HL-60/S4 treated with phorbol 12-myristate 13-acetate at 8.2 ng/mL for 4 days and 3 days (cell line): ENCODE results near the gene RAB4B.
"Not testable (repeated sequence)": the region's sequence is repeated elsewhere in the genome, so short reads cannot be mapped to it uniquely, and the experiment has no call there.

Experiments
- in situ Hi-C: fragments of 300-500 bp; cut with MboI; formaldehyde crosslinking; loops from 2 replicates; pipeline ENCODE4 v1.15.0; 2022; ENCODE audit warnings: low sequenced_read_pairs

Gene RAB4B

DNA sequence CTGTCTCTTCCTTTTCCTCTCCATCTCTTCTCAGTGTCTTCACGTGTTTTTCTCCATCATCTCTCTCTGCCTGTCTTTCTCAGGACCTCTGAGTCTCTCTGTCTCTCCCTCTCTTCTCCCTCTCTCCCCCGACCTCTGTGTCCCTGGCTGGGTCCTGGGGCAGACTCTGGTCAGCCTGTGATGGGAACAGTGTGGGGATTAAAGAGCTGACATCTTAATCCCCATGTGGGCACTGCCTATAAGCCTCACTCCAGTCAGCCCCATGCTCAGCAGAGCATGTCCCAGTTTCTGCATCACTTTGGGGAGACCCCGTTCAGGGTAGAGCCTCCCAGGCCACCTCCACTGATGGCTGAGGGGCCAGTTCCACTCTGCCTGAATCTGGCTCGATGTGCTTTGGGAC, 37.2 kb downstream of the RAB4B start:
- in situ Hi-C loops = no loop called here

DNA sequence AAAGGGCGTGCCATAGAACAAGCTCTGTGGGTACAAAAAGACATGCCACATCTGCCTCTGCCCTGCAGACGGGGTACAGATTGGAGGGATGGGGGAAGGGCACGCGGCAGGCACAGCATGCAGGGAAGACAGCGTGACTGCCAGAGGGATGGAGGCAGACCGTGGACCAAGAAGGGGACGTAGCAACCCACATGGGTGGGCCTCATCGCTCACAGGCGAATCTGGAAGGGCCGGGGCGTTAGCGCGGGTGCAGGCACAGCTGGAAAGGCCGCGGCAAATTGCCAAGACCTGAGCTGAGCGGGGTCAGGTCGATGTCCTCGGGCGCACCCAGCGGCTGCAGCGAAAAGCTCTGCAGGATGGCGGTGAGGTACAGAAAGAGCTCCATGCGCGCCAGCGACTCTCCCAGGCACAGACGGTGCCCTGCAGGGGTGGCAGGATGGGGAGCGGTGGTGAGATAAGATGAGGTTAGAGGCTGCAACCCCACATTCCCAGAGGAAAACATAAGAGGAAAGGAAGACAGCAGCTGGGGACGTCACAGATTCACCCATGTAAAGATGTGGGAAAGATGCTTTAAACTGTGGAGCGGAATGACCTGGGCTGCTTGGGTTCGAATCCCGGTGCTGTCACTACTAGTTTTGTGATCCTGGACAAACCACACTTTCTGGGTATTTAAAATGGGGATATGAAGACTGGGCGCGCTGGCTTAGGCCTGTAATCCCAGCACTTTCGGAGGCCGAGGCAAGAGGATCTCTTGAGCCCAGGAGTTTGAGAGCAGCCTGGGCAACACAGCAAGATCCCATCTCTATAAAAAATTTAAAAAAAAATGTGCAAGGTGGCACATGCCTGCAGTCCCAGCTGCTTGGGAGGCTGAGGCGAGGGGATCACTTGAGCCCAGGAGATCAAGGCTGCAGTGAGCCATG, 40.7 kb downstream of the RAB4B start:
- in situ Hi-C loops = not testable (repeated sequence)

DNA sequence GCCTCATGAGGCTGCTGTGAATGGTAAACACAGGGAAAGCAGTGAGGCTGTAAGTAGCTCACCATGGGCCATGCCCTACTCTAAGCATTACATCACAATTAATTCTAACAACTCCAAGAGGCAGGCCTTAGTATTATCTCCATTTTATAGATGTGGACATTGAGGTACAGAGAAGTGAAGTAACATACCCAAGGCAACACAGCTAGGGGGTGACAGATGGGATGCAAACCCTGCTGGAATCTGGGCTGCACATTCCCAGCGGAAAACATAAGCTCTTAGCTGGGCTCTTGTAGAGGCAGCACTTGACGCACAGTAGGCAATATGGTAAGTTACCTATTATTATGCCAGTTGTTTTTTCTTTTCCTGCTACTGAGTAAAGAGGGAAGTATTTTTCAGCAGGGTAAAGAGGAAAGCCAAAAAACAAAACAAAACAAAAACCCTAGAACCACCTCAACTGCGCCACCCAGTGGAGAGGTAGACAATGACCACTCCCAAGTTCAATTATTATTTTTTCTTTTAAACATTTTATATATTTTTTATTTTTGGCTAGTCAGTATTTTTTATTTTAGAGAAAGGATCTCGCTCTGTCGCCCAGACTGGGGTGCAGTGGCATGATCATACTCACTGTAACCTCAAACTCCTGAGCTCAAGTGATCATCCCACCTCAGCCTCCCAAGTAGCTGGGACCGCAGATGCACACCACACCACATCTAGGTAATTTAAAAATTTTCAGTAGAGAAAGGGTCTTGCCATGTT, 41.6 kb downstream of the RAB4B start:
- in situ Hi-C loops = not testable (repeated sequence)

DNA sequence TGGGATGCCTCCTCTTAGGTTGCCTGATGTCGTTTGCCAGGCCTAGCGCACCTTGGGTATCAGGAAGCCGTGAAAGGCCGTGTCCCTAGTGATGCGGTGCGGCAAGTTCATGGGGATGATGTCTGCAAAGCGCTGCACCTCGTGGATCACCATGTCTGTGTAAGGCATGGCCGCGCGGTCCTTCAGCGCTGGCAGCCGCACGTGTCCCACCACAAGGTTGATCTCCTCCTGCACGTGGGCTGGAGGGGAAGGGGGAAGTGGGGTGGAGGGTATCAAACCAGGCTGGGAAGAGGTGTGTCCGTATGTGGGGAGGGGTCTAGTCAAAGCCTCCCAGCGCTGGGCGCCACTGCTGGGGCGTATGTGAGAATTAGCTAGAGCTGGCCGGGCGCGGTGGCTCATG, 44.1 kb downstream of the RAB4B start:
- in situ Hi-C loops = no loop called here

DNA sequence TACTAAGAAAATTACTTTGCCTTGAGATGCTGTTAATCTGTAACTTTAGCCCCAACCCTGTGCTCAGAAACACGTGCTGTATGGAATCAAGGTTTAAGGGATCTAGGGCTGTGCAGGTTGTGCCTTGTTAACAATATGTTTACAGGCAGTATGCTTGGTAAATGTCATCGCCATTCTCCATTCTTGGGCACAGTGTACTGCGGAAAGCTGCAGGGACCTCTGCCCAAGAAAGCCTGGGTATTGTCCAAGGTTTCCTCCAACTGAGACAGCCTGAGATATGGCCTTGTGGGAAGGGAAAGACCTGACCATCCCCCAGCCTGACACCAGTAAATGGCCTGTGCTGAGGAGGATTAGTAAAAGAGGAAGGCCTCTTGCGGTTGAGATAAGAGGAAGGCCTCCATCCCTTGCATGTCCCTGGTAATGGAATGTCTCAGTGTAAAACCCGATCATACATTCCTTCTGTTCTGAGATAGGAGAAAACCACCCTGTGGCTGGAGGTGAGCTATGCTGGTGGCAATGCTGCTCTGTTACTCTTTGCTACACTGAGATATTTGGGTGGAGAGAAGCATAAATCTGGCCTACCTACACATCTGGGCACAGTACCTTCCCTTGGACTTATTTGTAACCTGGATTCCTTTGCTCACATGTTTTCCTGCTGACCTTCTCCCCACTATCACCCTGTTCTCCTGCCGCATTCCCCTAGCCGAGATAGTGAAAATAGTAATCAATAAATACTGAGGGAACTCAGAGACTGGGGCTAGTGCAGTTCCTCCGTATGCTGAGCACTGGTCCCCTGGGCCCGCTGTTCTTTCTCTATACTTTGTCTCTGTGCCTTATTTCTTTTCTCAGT, 44.9 kb downstream of the RAB4B start:
- in situ Hi-C loops = not testable (repeated sequence)

DNA sequence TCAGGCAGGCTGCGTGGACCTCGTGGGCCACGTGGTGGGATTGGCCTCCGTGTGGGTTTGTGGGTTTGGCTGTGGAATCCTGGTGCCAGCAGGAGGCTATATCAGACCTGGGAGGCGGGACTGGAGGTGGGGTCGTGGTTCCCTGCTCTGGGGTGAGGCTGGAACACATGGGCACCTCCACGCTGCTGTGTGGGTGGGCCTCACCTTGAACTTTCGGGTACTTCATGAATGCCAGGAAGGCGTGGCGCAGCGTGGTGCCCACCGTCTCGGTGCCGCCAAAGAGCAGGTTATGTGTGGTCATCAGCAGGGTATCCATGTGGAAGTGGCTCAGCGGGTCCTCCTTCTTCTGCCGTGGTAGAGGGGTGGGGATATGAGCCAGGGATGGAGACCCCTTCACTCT, 46.9 kb downstream of the RAB4B start:
- in situ Hi-C loops = not testable (repeated sequence)

DNA sequence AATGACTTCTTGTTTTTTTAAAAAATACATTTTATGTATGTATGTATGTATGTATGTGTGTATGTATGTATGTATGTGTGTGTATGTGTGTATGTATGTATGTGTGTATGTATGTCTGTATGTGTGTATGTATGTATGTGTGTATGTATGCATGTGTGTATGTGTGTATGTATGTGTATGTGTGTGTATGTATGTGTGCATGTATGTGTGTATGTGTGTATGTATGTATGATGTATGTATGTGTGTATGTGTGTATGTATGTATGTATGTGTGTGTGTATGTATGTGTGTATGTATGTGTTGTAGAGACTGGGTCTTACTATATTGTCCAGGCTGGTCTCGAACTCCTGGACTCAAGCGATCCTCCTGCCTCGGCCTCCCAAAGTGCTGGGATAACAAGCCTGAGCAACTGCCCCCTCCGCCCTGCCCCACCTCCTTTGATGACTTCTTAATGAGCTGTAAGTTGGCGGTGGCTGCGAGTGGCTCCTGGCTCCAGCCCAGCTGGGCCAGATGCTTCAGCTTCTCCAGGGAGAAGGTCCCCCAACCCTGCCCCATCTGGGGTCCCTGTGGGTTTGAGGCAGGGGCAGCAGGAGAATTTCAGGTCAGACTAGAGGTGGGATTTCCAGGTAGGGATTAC, 47.5 kb downstream of the RAB4B start:
- in situ Hi-C loops = not testable (repeated sequence)

DNA sequence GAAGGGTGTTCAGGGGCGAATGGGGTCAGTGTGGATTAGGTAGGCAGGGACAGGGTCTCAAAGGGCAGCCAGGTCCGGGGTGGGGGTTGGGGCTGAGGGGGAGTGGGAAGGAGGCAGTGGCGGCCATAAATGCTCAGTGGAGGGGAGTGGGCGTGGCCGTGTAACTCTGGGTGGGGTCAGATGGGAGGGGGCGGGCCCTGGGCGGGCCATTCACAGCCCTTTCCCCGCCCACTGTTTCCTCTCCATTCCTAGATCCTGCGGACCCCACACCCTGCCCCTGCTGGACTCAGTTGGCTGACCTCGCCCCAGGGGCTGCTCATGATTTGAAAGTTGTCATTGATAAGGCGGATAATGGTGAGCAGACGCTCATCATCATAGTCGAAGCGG, 48.3 kb downstream of the RAB4B start:
- in situ Hi-C loops = not testable (repeated sequence)

DNA sequence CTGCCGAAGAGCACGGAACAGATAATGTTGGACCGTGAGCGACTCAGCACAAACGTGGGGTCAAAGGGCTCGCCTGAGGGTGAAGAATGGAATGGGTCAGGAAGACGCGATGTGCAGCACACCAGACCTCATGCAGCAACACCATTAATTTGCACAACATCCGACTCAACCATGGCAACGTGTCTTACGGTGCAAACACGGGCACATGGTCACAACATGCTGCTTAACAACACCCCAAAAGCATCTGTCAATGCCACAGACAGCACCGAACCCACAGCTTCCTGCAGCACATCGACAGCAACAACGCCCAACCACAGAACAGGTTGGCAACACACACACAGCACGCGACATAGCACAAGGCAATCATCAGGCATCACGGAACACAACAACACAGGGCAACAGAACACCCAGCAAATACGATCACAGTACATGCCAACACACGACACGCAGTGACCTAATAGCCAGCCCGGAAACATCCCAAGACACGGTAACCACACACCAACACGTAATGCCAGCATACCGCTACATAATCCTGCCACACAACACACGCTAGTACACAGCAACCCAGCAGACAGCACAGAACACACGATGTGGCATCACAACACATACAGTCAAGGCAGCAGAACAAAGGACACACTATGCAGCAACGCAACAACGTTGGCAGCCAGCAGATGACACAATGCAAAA, 48.8 kb downstream of the RAB4B start:
- in situ Hi-C loops = not testable (repeated sequence)

DNA sequence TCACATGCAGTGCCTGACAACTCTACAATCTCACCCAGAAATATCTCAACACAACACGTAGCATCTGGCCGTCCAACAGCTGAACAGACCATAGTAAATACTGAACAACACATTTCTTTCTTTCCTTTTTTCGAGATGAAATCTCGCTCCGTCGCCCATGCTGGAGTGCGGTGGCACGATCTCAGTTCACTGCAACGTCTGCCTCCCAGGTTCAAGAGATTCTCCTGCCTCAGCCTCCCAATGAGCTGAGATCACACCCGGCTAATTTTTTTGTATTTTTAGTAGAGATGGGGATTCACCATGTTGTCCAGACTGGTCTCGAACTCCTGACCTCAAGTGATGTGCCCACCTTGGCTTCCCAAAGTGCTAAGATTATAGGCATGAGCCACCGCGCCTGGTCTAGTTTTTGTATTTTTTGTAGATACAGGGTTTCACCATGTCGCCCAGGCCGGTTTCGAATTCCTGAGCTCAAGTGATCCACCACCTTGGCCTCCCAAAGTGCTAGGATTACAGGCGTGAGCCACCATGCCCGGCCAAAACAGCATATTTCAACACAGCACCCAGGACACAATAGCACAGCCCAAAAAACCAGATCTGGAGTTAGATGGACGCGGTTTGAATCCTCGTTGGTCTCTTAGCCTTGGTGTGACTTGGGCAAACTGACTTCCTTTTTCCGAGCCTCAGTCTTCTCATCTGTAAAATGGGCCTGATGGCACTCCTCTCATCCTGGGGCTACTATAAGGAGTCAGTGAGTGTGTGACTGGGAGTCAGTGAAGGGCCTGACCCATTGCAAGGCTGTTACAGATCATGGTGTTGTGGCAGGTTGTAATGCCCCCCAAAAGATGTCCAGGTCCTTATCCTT, 49.6 kb downstream of the RAB4B start:
- in situ Hi-C loops = no loop called here

DNA sequence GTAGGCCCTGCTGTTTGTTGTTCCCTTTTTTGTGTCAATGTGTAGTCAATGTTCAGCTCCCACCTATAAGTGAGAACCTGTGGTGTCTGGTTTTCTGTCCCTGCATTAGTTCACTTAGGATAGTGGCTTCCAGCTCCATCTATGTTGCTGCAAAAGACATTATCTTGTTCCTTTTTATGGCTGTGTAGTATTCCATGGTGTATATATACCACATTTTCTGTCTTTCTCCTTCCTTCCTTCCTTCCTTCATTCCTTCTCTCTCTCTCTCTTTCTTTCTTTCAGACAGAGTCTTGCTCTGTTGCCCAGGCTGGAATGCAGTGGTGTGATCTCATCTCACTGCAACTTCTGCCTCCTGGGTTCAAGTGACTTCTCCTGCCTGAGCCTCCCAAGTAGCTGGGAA, 51.2 kb downstream of the RAB4B start:
- in situ Hi-C loops = no loop called here

DNA sequence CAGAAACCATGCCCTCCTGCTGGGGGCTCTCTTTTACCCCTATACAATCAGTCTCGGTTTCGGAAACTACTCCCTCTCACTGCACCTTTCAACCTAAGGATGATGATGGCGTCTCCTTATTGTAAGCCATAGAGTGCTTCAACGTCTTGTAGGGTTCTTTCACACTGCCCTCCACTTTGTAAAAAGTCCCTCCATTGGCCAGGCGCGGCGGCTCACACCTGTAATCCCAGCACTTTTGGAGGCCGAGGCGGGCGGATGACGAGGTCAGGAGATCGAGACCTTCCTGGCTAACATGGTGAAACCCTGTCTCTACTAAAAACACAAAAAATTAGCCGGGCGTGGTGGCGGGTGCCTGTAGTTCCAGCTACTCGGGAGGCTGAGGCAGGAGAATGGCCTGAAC, 52.7 kb downstream of the RAB4B start:
- in situ Hi-C loops = not testable (repeated sequence)

DNA sequence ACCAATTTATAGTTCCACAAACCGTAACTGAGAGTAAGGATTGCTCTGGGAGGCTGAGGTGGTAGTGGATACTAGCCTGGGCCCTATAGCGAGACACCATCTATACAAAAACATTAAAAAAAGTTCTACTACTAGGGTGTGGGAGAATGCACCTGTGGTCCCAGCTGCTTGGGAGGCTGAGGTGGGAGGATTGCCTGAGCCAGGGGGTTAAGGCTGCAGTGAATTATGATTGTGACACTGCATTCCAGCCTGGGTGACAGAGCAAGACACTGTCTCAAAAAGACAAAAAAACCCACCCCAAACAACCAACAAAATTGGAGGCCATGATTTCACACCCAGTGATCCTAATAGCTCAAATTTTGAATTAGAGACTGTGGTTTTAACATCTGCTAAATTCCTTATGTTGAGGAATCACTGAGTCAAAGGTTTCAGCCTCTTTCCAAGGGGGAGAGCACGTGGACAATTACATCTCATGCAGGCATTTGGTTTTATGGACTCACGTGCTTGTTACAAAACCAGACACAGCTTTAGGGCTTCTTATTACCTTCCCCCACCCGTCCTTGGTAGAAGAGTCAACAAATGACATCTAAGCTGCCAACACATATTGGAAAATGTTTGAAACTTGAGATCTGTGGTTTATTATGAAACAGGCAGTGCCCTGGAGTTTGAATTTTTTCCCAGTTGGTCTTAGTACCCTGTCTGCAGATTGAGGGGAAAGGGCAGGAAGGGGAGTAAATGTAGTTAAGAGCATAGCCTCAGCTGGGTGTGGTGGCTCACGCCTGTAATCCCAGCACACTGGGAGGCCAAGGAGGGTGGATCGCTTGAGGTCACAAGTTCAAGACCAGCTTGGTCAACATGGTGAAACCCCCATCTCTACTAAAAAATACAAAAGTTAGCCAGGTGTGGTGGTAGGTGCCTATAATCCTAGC, 53.7 kb downstream of the RAB4B start:
- in situ Hi-C loops = no loop called here

DNA sequence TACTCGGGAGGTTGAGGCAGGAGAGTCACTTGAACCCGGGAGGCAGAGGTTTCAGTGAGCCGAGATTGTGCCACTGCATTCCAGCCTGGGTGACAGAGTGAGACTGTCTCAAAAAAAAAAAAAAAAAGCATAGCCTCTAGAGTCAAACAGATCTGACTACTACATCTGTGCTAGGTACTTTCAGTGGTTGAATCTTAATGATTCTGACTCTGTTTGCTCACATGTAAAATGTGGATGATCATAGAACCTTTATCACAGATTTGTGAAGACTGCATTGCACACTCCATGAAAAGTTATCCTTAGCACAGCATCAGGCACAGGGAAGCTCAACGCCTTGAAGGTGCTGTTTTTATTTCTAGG, 54.4 kb downstream of the RAB4B start:
- in situ Hi-C loops = not testable (repeated sequence)

DNA sequence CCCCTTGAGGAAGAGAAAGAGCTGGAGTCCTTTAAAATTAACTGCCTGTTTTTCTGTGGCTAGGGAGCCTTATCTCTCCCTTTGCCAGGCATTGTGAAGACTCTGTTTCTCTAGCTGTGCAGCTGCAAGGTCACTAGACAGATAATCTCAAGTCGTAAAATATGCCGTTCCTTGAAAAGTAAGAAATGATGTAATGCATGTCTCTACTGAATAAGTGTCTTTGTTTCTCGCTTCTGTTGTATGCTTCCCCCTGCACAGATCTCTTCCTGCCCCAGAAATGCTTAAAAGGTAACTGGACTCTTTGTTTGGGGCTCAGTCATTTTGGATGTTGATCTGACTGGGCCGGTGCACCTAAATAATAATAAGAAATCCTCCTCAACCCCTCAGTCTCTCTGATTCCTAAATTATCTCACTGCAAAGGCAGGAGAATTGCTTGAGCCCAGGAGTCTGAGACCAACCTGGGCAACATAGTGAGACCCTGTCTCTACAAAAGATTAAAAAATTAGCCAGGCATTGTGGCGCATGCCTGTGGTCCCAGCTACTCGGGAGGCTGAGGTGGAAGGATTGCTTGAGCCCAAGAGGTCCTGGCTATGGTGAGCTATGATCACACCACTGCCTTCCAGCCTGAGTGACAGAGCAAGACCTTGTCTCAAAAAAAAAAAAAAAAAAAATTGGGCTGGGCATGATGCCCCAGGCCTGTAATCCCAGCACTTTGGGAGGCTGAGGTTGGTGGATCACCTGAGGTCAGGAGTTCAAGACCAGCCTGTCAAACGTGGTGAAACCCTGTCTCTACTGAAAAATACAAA, 55.9 kb downstream of the RAB4B start:
- in situ Hi-C loops = not testable (repeated sequence)

DNA sequence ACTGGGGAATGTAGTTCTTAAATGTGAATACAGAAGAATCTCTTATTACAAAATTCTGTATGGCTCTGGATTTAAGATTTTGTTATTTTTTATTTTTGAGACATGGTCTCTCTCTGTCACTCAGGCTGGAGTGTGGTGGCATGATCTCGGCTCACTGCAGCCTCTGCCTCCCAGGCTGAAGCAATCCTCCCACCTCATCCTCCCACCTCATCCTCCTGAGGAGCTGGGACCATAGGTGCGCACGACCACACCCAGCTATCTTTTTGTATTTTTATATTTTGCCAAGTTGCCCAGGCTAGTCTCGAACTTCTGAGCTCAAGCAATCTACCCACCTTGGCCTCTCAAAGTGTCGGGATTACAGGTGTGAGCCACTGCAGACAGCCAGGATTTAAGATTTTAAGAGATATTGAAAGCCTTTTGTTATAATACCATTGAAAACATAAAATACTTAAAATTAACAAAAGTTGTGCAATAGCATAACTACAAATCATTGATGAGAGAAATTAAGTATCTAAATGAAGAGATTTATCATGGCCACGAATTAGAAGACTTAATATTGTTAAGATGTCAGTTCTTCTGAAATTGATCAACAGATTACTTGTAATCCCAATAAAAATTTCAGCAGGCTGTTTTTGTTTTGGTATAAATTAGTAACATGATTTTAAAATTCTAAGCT, 58.8 kb downstream of the RAB4B start:
- in situ Hi-C loops = no loop called here

DNA sequence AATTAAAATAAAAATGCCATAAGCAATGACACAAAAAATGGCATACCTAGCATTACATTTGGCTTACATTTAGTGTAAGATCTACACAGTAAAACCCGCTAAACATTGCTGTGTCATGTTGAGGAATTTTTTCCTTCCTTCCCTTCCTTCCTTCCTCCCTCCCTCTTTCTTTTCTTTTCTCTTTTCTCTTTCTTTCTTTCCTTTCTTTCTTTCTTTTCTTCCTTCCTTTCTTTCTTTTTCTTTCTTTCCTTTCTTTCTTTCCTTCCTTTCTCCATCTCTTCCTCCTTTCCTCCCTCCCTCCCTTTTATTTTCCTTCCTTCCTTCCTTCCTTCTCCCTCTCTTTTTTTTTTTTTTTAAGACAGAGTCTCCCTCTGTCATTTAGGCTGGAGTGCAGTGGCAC, 60.4 kb downstream of the RAB4B start:
- in situ Hi-C loops = not testable (repeated sequence)
